Measurements from ENCODE around the gene COQ9.
A peak's percentile ranks its signal among the peaks of the same experiment; 100 is the strongest.
"Not testable (repeated sequence)": the region's sequence is repeated elsewhere in the genome, so short reads cannot be mapped to it uniquely, and the experiment has no call there.

The COQ9 gene

GRCh38 chr16:57486858-57487834 is 39.9 kb downstream of the COQ9 start:
- DNase-seq, result no peak

GRCh38 chr16:57489229-57489628 is 42.0 kb downstream of the COQ9 start:
- no peak for DNase-seq

- DNase-seq, result no peak
Observed at GRCh38 chr16:57493767-57494166, 46.5 kb downstream of the COQ9 start.

GRCh38 chr16:57497121-57497520 is 49.8 kb downstream of the COQ9 start:
- no peak for DNase-seq

GRCh38 chr16:57498031-57498430 is 50.8 kb downstream of the COQ9 start:
- no peak for DNase-seq

GRCh38 chr16:57499941-57500340 is 52.7 kb downstream of the COQ9 start:
- not testable (repeated sequence) for DNase-seq

GRCh38 chr16:57500578-57501111 is 53.4 kb downstream of the COQ9 start:
- DNase-seq, result peak; percentile 18

GRCh38 chr16:57501492-57501891 is 54.2 kb downstream of the COQ9 start:
- DNase-seq, result no peak

GRCh38 chr16:57502048-57502775 is 54.9 kb downstream of the COQ9 start:
- DNase-seq, result no peak

- no peak for DNase-seq
Observed at GRCh38 chr16:57503366-57503765, 56.1 kb downstream of the COQ9 start.

- DNase-seq, result no peak
Observed at GRCh38 chr16:57504001-57504400, 56.7 kb downstream of the COQ9 start.

GRCh38 chr16:57504491-57504890 is 57.2 kb downstream of the COQ9 start:
- no peak for DNase-seq

- no peak for DNase-seq
Observed at GRCh38 chr16:57505169-57505568, 57.9 kb downstream of the COQ9 start.

- no peak for DNase-seq
Observed at GRCh38 chr16:57507136-57508034, 60.1 kb downstream of the COQ9 start.

- no peak for DNase-seq
Observed at GRCh38 chr16:57508035-57508425, 60.8 kb downstream of the COQ9 start.

GRCh38 chr16:57509231-57509923 is 62.1 kb downstream of the COQ9 start:
- no peak for DNase-seq

- DNase-seq, result no peak
Observed at GRCh38 chr16:57510016-57510871, 63.0 kb downstream of the COQ9 start.
